PC-9 (cell line): ENCODE results near the gene PRKG1. TPM values are rescaled to one million over a fixed set of nuclear protein-coding genes. Genes with fewer than 3 reads are reported as not detected.

Experiments
- BruUV-seq: library from RNA; stranded (reverse); fragments of 400-500 nt; replicated peaks from 2 replicates; lab custom pipeline; 2021; lab: Mats Ljungman, UMichigan
- CTCF ChIA-PET: fragments of 300-600 bp; sonication (Branson Sonifier 250); formaldehyde crosslinking; loops from one replicate; lab custom pipeline; 2022; ENCODE audit warnings: antibody characterized with exemption; lab: Charles Lee
- POLR2A ChIA-PET: fragments of 300-600 bp; sonication (Branson Sonifier 250); formaldehyde crosslinking; loops from one replicate; lab custom pipeline; 2022; ENCODE audit warnings: antibody characterized with exemption; ENCODE audit not compliant: unreplicated experiment; lab: Charles Lee
- DNase-seq, 2 experiments: peaks; one replicate each; pipeline versions ENCODE4 v3.0.0 to v3.0.0-alpha.2; 2015 to 2022; ENCODE audit warnings: mixed read lengths in 1 of 2
- H2AFZ ChIP-seq: fragments of 200-600 bp; sonication (generic); 2 replicates; pipeline ENCODE4 v1.8.1; 2017; ENCODE audit warnings: antibody characterized with exemption
- H3F3A ChIP-seq: fragments of 200-600 bp; sonication (generic); 2 replicates; pipeline ENCODE4 v1.8.1; 2017; ENCODE audit warnings: antibody characterized with exemption, mild to moderate bottlenecking, low read depth; ENCODE audit not compliant: insufficient read depth
- H3K27ac ChIP-seq: fragments of 200-600 bp; sonication (generic); 2 replicates; pipeline ENCODE4 v1.6.1; 2016; ENCODE audit warnings: mixed run types
- H3K27me3 ChIP-seq: fragments of 200-600 bp; sonication (generic); 2 replicates; pipeline ENCODE4 v1.6.1; 2016; ENCODE audit warnings: low read depth, mixed run types; ENCODE audit not compliant: insufficient read depth
- H3K36me3 ChIP-seq: fragments of 200-600 bp; sonication (generic); 2 replicates; pipeline ENCODE4 v1.6.1; 2016; ENCODE audit warnings: low read depth, mixed run types
- H3K4me1 ChIP-seq: fragments of 200-600 bp; sonication (generic); replicated peaks from 2 replicates; pipeline ENCODE4 v1.6.1; 2016; ENCODE audit warnings: mixed run types; ENCODE audit not compliant: insufficient read depth
- H3K4me2 ChIP-seq: fragments of 200-600 bp; sonication (generic); 2 replicates; pipeline ENCODE4 v1.6.1; 2017; ENCODE audit warnings: mixed run types
- H3K4me3 ChIP-seq: fragments of 200-600 bp; sonication (generic); 2 replicates; pipeline ENCODE4 v1.6.1; 2016; ENCODE audit warnings: mixed run types
- H3K79me2 ChIP-seq: fragments of 200-600 bp; sonication (generic); 2 replicates; pipeline ENCODE4 v1.6.1; 2017; ENCODE audit warnings: low read depth, mixed run types
- H3K9me2 ChIP-seq: fragments of 200-600 bp; sonication (generic); 2 replicates; pipeline ENCODE4 v1.8.1; 2017; ENCODE audit warnings: mild to moderate bottlenecking; ENCODE audit not compliant: insufficient read depth
- H3K9me3 ChIP-seq: fragments of 200-600 bp; sonication (generic); 2 replicates; pipeline ENCODE4 v1.8.1; 2016; ENCODE audit warnings: low read depth; ENCODE audit not compliant: insufficient read depth
- H4K20me1 ChIP-seq: fragments of 200-600 bp; sonication (generic); 2 replicates; pipeline ENCODE4 v1.8.1; 2017; ENCODE audit not compliant: insufficient read depth
- EZH2 ChIP-seq: fragments of 200-600 bp; sonication (generic); IDR thresholded peaks from 2 replicates; pipeline ENCODE4 v1.8.0; 2017; ENCODE audit warnings: antibody characterized with exemption, low read depth
- intact Hi-C: fragments of 100-400 bp; cut with micrococcal nuclease; formaldehyde crosslinking; loops from one replicate; pipeline ENCODE4 v1.10.0; 2022; ENCODE audit not compliant: unreplicated experiment
- total RNA-seq: library from RNA; stranded (reverse); gene quantifications from 2 replicates; pipeline ENCODE4 v1.2.3, GENCODE V29; 2021
- TF ChIP-seq, protein P1 (sequence below): fragments of 200-600 bp; sonication (generic); conservative IDR thresholded peaks from 2 replicates; pipeline ENCODE4 v1.6.1; 2017; ENCODE audit warnings: mixed run types, antibody characterized with exemption, mild to moderate bottlenecking, moderate library complexity

The PRKG1 gene
- total RNA-seq, 1 experiment from 2014 or later: 0.70 TPM

DNA sequence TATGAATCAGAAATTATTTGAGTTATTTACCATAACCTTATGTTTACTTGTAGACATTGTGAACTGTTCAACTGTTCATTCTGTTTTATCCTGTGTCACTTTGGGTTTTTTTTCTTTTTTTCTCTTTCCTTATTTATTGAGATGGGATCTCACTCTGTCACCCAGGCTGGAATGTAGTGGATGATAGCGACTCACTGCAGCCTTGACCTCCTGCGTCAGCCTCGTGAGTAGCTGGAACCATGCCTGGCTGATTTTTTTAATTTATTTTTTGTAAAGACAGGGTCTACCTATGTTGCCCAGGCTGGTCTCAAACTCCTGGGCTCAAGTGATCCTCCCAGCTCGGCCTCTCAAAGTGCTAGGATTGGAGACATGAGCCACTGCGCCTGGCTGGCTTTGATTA is 528.0 kb downstream of the PRKG1 start:
- Histone ChIP-seq H3K4me3 (no peak overlapping the region), H3F3A (no peaks in the 10 kb centered on the region), H3K27ac (no peak overlapping the region), H3K4me2 (no peak overlapping the region), H3K79me2 (no peaks in the 10 kb centered on the region), H4K20me1 (no peaks in the 10 kb centered on the region), H3K4me1 (no peaks in the 10 kb centered on the region), H2AFZ (no peak overlapping the region), H3K27me3 (no peaks in the 10 kb centered on the region), H3K9me3 (no peaks in the 10 kb centered on the region), H3K36me3 (no peaks in the 10 kb centered on the region), H3K9me2 (no peaks in the 10 kb centered on the region)
- intact Hi-C loops: no loop called here
- TF ChIP-seq, protein P1, sequence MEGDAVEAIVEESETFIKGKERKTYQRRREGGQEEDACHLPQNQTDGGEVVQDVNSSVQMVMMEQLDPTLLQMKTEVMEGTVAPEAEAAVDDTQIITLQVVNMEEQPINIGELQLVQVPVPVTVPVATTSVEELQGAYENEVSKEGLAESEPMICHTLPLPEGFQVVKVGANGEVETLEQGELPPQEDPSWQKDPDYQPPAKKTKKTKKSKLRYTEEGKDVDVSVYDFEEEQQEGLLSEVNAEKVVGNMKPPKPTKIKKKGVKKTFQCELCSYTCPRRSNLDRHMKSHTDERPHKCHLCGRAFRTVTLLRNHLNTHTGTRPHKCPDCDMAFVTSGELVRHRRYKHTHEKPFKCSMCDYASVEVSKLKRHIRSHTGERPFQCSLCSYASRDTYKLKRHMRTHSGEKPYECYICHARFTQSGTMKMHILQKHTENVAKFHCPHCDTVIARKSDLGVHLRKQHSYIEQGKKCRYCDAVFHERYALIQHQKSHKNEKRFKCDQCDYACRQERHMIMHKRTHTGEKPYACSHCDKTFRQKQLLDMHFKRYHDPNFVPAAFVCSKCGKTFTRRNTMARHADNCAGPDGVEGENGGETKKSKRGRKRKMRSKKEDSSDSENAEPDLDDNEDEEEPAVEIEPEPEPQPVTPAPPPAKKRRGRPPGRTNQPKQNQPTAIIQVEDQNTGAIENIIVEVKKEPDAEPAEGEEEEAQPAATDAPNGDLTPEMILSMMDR: no peak
- no peak for TF ChIP-seq EZH2
- no TSS peak for BruUV-seq
- POLR2A ChIA-PET: no interaction called here
- no peak for DNase-seq
- CTCF ChIA-PET: no interaction called here

DNA sequence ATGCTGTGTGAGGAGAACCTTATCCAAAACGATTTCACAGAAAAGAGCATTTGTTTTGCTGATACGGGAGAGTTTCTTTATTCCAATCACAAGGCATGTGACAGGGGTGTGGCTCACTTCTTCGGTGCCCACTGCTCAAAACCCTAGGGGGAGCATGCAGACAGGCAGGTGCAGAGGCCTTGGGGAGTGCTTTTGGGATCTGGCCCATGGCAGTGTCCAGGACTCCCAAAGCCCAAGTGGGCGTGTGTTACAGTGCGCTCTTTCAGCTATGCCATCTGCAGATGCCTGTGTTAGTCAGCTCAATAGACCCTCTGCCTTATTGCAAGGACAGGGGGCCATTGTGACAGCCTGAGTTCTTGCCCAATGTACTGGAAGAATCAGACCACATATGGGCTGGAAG is 530.3 kb downstream of the PRKG1 start:
- no peaks in the 10 kb centered on the region for H3K4me1 ChIP-seq
- H3F3A ChIP-seq: no peaks in the 10 kb centered on the region
- H3K36me3 ChIP-seq: no peaks in the 10 kb centered on the region
- H3K27me3 ChIP-seq: no peaks in the 10 kb centered on the region
- POLR2A ChIA-PET: no interaction called here
- no peaks in the 10 kb centered on the region for H3K9me3 ChIP-seq
- no peak overlapping the region for H2AFZ ChIP-seq
- H3K4me2 ChIP-seq: no peak overlapping the region
- CTCF ChIA-PET: no interaction called here
- DNase-seq: no peak
- no TSS peak for BruUV-seq
- no peaks in the 10 kb centered on the region for H3K79me2 ChIP-seq
- intact Hi-C loops: no loop called here
- H4K20me1 ChIP-seq: no peaks in the 10 kb centered on the region
- no peak overlapping the region for H3K4me3 ChIP-seq
- no peaks in the 10 kb centered on the region for H3K9me2 ChIP-seq
- H3K27ac ChIP-seq: no peak overlapping the region
- TF ChIP-seq, protein P1: no peak
- TF ChIP-seq EZH2: no peak

DNA sequence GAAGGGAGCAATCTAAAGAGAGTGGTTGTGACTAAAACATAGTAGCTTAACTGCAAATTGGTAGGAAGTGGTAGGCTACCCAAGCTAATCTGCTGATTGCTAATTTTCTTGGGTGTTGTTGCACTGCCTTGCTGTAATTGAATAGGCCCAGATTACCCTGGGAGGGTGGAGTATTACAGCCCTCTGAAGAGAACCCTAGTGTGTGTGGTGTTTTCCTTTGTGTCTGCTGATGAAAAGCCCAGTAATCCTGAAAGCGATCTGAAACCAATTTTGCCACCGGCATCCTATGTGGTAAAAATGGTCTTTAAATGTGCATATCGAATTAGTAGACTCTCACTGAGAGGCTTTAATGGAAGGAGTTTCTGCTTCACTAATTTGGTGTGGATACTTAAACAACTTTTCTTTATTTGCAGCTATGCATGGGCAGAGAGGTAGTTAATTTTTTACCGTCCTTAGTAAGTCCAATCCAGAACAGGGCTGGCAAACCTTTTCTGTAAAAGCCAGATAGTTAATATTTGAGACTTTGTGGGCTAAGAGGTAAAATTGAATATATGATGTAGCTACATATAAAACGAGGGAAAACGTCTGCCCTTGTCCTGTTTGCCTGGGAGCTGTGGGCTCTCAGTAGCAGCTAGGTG is 532.7 kb downstream of the PRKG1 start:
- no peak for TF ChIP-seq EZH2
- TF ChIP-seq, protein P1: no peak
- ChIA-PET CTCF (no interaction called here), POLR2A (interaction anchor here (0.5 kb wide), 1 partner anchor 325 kb away, joined by 3 read pairs; no protein-coding TSS in a partner anchor)
- no TSS peak for BruUV-seq
- no peak overlapping the region for H3K4me2 ChIP-seq
- no peak overlapping the region for H3K4me3 ChIP-seq
- H3K27ac ChIP-seq: no peak overlapping the region
- H3K36me3 ChIP-seq: no peaks in the 10 kb centered on the region
- no peak overlapping the region for H2AFZ ChIP-seq
- intact Hi-C loops: no loop called here
- DNase-seq: no peak
- H3K4me1 ChIP-seq: no peaks in the 10 kb centered on the region
- no peaks in the 10 kb centered on the region for H3K9me2 ChIP-seq
- H3K27me3 ChIP-seq: no peaks in the 10 kb centered on the region
- no peaks in the 10 kb centered on the region for H4K20me1 ChIP-seq
- H3K79me2 ChIP-seq: no peaks in the 10 kb centered on the region
- H3K9me3 ChIP-seq: no peaks in the 10 kb centered on the region
- H3F3A ChIP-seq: no peaks in the 10 kb centered on the region
